ENCODE data around the gene ABCB8. TPM values are rescaled to one million over a fixed set of nuclear protein-coding genes. Genes with fewer than 3 reads are reported as not detected.

Gene ABCB8
- total and polyA plus RNA-seq, 2 donors (not counting 3 experiments of a cell fraction or from before 2014, with no cell fraction given): 38.0 to 46.3 TPM

DNA sequence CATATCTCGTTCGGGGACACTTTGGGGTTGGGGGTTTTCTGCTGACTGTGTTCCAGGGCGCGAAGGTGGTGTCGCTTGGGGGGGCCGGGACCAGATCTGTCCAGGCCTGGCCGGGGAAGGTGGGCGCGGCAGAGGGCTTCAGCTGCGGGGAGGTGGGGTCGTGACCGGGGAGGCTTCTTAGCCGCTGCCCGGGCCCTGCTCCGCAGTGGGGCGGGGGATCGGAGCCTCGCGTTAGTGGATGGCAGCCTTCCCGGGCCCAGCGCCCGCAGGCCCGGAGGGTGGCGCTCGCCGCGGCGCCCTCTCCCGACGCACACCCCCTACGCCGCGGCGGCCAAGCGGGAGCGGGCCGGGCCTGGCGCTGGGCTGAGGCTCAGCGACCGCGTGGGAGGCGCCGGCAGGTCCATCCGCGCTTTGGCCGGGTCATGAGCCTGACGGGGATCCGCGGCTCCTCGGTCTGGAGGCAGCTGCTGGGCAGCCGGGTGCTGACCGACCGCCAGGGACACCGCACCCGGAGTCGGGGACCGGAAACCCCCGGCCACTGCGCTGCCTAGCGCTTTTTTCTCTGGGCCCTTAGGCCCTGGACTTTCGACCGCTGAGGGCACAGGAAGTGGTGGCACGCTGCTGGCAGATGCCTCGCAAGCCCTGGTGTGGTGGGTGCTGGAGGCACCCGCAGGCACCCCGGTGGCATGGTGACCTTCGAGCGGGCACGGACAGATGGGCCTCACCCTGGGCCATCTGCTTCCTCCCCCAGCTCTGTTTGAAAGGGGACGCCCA lies 59.2 kb downstream of the ABCB8 start:
- Histone ChIP-seq H3K79me2 (ENCODE audit: control insufficient read depth, insufficient read depth, low read length) (peaks cover 55% of the 10 kb centered on the region), H3K27ac (ENCODE audit: insufficient read depth, low read depth, low read length) (peak overlapping the region; percentile 98), H3K9me3 (replicated peaks; ENCODE audit: control insufficient read depth, insufficient read depth, low read length) (no peaks in the 10 kb centered on the region), H3K4me2 (ENCODE audit: insufficient read depth, low read length) (peak overlapping the region; percentile 94), H3K9ac (replicated peaks; ENCODE audit: extremely low read depth, insufficient read depth, low read length) (peak overlapping the region; percentile 78), H3K4me1 (ENCODE audit: control insufficient read depth, extremely low read depth, insufficient read depth, low read length) (peaks cover 53% of the 10 kb centered on the region), H4K20me1 (replicated peaks; ENCODE audit: control insufficient read depth, extremely low read depth, insufficient read depth, low read length) (no peaks in the 10 kb centered on the region), H3K36me3 (ENCODE audit: control insufficient read depth in 2 of 2, extremely low read depth in 1 of 2, insufficient read depth in 2 of 2, low read length in 2 of 2) (peaks cover 0 to 4% of the 10 kb centered on the region in 2 experiments), H2AFZ (ENCODE audit: low read depth, low read length) (no peak overlapping the region), H3K27me3 (ENCODE audit: control insufficient read depth in 2 of 2, insufficient read depth in 2 of 2, low read length in 2 of 2) (no peaks in the 10 kb centered on the region), H3K9me1 (replicated peaks; ENCODE audit: control insufficient read depth, extremely low read depth, insufficient read depth, low read length) (no peaks in the 10 kb centered on the region), H3K4me3 (replicated peaks in 1 of 3; ENCODE audit: insufficient read depth in 1 of 3, low read depth in 1 of 3, low read length in 3 of 3) (peak overlapping the region; percentile 81 to 96 (median 82))
- CTCF ChIA-PET: interaction anchor here (1.1 to 4.5 kb wide), 6 partner anchors 17 to 103 kb away, joined by 3 to 29 read pairs (median 4); no protein-coding TSS in a partner anchor
- no TSS peak for BruUV-seq (replicated peaks)
- POLR2A ChIA-PET: no interaction called here
- FAIRE-seq: no peak
- peak in 1 of 2 donors; percentile 33 for TF ChIP-seq CTCF (IDR thresholded peaks at IDR 0.05; ENCODE audit: extremely low read depth in 1 of 2, insufficient read depth in 1 of 2, low read depth in 1 of 2, low read length in 2 of 2)
- TF ChIP-seq POLR2AphosphoS5 (IDR thresholded peaks at IDR 0.05; ENCODE audit: insufficient read depth, low read depth, low read length): peak; percentile 46
- no peak for TF ChIP-seq JUN (IDR thresholded peaks at IDR 0.05; ENCODE audit: borderline replicate concordance, insufficient read depth, insufficient read length, low read depth)
- TF ChIP-seq POLR2A (IDR thresholded peaks at IDR 0.05; ENCODE audit: low read depth, low read length): peak; percentile 54
- intact Hi-C loops (cut with micrococcal nuclease) (loop anchor here (2.0 kb wide), 1 partner anchor 49 kb away; no protein-coding TSS in a partner anchor), dilution Hi-C loops (cut with MboI; ENCODE audit: extremely low pct_ligation_motif_present, low sequenced_read_pairs) (no loop called here)
- peak; percentile 44 for DNase-seq (ENCODE audit: low read depth, low spot score)

Data from endothelial cell of umbilical vein (primary cell).